ENCODE measurements around the gene SINHCAF.

GRCh38 chr12:31300341-31300740 is 25.6 kb downstream of the SINHCAF start:
- TF ChIP-seq, protein P1, sequence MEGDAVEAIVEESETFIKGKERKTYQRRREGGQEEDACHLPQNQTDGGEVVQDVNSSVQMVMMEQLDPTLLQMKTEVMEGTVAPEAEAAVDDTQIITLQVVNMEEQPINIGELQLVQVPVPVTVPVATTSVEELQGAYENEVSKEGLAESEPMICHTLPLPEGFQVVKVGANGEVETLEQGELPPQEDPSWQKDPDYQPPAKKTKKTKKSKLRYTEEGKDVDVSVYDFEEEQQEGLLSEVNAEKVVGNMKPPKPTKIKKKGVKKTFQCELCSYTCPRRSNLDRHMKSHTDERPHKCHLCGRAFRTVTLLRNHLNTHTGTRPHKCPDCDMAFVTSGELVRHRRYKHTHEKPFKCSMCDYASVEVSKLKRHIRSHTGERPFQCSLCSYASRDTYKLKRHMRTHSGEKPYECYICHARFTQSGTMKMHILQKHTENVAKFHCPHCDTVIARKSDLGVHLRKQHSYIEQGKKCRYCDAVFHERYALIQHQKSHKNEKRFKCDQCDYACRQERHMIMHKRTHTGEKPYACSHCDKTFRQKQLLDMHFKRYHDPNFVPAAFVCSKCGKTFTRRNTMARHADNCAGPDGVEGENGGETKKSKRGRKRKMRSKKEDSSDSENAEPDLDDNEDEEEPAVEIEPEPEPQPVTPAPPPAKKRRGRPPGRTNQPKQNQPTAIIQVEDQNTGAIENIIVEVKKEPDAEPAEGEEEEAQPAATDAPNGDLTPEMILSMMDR (IDR thresholded peaks at IDR 0.05; ENCODE audit: insufficient read depth, low read length) = no peak
- TF ChIP-seq POLR2AphosphoS5 (IDR thresholded peaks at IDR 0.05; ENCODE audit: low read depth) = no peak
- no peak for TF ChIP-seq GABPA (IDR thresholded peaks at IDR 0.05; ENCODE audit: low read depth)
